Ascending aorta (tissue), 2 donors: Measurements from ENCODE around the gene CD22. TPM values are rescaled to one million over a fixed set of nuclear protein-coding genes. Genes with fewer than 3 reads are reported as not detected.
A peak's percentile ranks its signal among the peaks of the same experiment; 100 is the strongest.

Experiments used
- DNase-seq, 2 donors: peaks; one replicate each; pipeline ENCODE4 v3.0.0-alpha.2; 2019; ENCODE audit warnings: low spot score in 2 of 2
- H3K27ac ChIP-seq, 2 donors: fragments of 200-600 bp; sonication (generic); one replicate each; pipeline ENCODE4 v1.5.1; 2016 to 2017; ENCODE audit warnings: mild to moderate bottlenecking in 1 of 2
- H3K27me3 ChIP-seq: fragments of 200-600 bp; sonication (generic); one replicate; pipeline ENCODE4 v1.5.1; 2017
- H3K36me3 ChIP-seq, 2 donors: fragments of 200-600 bp; sonication (generic); one replicate each; pipeline ENCODE4 v1.5.1; 2016
- H3K4me1 ChIP-seq, 2 donors: fragments of 200-600 bp; sonication (generic); one replicate each; pipeline ENCODE4 v1.5.1; 2016 to 2017; ENCODE audit warnings: mild to moderate bottlenecking in 1 of 2
- H3K4me3 ChIP-seq, 2 donors: fragments of 200-600 bp; sonication (generic); one replicate each; pipeline ENCODE4 v1.5.1; 2016 to 2017; ENCODE audit warnings: mild to moderate bottlenecking in 1 of 2
- H3K9me3 ChIP-seq, 2 donors: fragments of 200-600 bp; sonication (generic); one replicate each; pipeline ENCODE4 v1.5.1; 2016
- intact Hi-C: fragments of 100-400 bp; cut with DNase I; formaldehyde crosslinking; loops from one replicate; pipeline ENCODE4 v1.15.1; 2023
- total RNA-seq: library from RNA; depleted of rRNA; stranded (reverse); fragments of >200 nt; gene quantifications from one replicate; pipeline ENCODE4 v1.1.0, GENCODE V29; 2016
- TF ChIP-seq, protein P1 (sequence below), 3 experiments: fragments of 200-600 bp in 2 of 3; fragments of 450-650 bp in 1 of 3; sonication (generic) in 2 of 3; IDR thresholded peaks; one replicate each; pipeline ENCODE4 v1.5.1; 2016 to 2019; ENCODE audit warnings: antibody characterized with exemption in 3 of 3, mild to moderate bottlenecking in 1 of 3, moderate library complexity in 1 of 3

CD22 gene
- total RNA-seq, 1 donor from 2014 or later: 0.75 TPM

DNA sequence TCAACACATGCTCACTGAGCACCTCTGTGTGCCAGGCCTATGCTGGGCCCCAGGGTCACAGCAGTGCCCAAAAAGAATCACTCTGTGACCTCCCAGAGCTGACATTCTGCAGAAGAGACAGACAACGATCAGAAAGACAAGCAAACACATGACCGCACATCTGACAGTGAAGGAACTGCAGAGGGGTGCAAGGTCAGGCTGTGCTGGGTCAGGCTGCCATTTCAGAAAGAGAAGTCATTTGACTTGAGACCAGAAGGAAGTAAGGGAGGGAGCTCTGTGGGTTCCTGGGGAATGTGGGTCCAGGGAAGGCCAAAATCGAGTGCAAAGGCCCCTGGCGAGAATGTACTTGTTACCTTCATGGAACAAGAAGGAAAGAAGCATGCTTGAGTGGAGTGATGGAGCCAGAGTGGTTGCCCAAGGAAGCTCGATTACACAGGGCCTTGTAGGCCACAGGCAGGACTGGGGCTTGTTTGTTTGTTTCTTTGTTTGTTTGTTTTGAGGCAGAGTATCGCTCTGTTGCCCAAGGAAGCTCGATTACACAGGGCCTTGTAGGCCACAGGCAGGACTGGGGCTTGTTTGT, 11.4 kb upstream of the CD22 start:
- intact Hi-C loops: no loop called here
- Histone ChIP-seq H3K27ac (no peak overlapping the region), H3K27me3 (no peaks in the 10 kb centered on the region), H3K4me3 (no peak overlapping the region), H3K36me3 (no peaks in the 10 kb centered on the region), H3K9me3 (no peaks in the 10 kb centered on the region), H3K4me1 (no peaks in the 10 kb centered on the region)
- no peak for DNase-seq
- TF ChIP-seq, protein P1, sequence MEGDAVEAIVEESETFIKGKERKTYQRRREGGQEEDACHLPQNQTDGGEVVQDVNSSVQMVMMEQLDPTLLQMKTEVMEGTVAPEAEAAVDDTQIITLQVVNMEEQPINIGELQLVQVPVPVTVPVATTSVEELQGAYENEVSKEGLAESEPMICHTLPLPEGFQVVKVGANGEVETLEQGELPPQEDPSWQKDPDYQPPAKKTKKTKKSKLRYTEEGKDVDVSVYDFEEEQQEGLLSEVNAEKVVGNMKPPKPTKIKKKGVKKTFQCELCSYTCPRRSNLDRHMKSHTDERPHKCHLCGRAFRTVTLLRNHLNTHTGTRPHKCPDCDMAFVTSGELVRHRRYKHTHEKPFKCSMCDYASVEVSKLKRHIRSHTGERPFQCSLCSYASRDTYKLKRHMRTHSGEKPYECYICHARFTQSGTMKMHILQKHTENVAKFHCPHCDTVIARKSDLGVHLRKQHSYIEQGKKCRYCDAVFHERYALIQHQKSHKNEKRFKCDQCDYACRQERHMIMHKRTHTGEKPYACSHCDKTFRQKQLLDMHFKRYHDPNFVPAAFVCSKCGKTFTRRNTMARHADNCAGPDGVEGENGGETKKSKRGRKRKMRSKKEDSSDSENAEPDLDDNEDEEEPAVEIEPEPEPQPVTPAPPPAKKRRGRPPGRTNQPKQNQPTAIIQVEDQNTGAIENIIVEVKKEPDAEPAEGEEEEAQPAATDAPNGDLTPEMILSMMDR (IDR thresholded peaks at IDR 0.05): no peak

DNA sequence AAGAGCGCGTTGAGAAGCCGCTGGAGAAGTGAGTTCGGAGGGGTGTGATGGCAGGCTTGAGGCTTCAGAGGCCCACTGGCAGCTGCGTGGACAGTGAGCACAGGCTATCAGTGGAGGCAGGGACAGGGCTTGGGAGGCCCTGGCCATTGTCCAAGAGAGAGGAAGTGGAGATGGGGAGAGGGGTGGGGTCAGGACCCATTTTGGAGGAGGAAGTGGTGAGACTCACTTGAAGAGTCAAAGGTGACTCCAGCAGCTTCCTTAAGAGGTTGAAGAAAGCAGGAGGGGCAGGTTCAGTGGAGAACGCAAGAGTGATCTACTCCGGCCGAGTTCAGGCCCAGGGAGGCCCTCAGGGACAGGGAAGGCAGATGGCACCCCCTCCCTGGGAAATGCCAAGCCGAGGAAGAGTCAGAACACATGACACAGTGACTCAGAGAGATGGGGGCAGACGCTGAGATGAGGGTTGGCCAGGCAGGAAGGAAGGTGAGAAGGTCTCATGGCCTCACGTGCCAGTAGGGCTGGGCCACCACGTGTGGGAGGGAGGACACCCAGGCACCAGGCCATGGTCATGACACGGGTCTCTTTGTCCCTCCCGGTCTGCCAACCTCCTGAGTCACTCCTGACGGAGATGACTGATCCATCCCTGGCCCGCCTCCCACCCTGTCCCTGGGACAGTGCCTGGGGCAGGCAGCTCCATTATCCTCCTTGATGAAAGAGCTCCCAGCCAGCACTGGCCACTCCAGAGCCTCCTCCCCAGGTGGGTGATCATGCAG, 10.1 kb upstream of the CD22 start:
- H3K4me1 ChIP-seq: no peaks in the 10 kb centered on the region
- no peak overlapping the region for H3K27ac ChIP-seq
- H3K36me3 ChIP-seq: no peaks in the 10 kb centered on the region
- no peaks in the 10 kb centered on the region for H3K9me3 ChIP-seq
- H3K4me3 ChIP-seq: no peak overlapping the region
- H3K27me3 ChIP-seq: no peaks in the 10 kb centered on the region
- intact Hi-C loops: no loop called here
- peak; percentile 53 to 67 for DNase-seq
- TF ChIP-seq, protein P1 (IDR thresholded peaks at IDR 0.05): no peak

DNA sequence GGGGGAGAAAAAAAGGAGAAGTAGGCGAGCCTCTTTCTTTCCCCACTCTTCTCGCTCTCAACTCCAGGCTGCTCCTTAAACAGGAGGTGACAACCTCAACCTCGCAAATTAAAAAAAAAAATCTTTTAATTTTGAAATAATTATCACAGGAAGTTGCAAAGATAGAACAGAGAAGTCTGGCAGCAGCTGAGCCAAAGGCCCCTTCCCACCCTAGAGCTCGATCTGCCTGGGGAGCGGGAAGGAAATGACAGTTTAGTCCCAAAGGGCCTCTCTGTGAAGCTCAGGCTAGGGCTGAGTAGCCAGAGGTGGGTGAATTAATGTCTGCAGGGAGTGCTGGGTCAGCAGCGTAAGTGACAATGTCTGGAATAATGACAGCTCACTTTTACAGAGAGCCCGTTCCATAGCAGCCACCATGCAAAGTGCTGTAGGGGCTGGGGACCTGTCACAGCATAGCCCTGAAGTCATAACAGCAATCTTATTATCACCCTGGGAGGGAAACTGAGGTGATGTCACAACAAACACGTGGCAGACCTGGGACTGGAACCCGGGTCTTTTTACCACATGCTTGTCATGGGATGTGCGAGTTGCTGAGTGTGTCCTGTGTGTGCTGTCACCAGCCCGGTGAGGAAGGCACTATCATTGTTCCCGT, 8.8 kb upstream of the CD22 start:
- no peaks in the 10 kb centered on the region for H3K36me3 ChIP-seq
- H3K27me3 ChIP-seq: no peaks in the 10 kb centered on the region
- intact Hi-C loops: no loop called here
- no peak for DNase-seq
- H3K4me3 ChIP-seq: no peak overlapping the region
- TF ChIP-seq, protein P1 (IDR thresholded peaks at IDR 0.05): no peak
- H3K9me3 ChIP-seq: no peaks in the 10 kb centered on the region
- no peak overlapping the region for H3K27ac ChIP-seq
- H3K4me1 ChIP-seq: no peaks in the 10 kb centered on the region

DNA sequence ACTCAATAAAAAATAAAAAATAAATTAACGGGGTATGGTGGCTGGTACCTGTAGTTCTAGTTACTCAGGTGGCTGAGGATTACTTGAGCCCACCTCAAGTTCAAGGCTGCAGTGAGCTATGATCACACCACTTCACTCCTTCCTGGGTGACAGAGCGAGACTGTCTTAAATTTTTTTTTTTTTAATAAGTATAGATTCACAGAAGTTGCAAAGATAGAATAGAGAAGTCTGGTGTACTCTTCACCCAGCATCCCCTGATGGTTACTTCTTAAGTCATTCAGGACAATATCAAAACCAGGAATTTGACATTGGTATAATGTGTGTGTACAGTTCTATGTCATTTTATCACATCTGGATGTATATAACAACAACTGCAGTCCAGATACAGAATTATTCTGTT, 7.7 kb upstream of the CD22 start:
- H3K4me1 ChIP-seq: no peaks in the 10 kb centered on the region
- H3K36me3 ChIP-seq: no peaks in the 10 kb centered on the region
- intact Hi-C loops: no loop called here
- no peak for DNase-seq
- no peaks in the 10 kb centered on the region for H3K9me3 ChIP-seq
- no peak overlapping the region for H3K4me3 ChIP-seq
- TF ChIP-seq, protein P1 (IDR thresholded peaks at IDR 0.05): no peak
- H3K27ac ChIP-seq: no peak overlapping the region
- H3K27me3 ChIP-seq: no peaks in the 10 kb centered on the region

DNA sequence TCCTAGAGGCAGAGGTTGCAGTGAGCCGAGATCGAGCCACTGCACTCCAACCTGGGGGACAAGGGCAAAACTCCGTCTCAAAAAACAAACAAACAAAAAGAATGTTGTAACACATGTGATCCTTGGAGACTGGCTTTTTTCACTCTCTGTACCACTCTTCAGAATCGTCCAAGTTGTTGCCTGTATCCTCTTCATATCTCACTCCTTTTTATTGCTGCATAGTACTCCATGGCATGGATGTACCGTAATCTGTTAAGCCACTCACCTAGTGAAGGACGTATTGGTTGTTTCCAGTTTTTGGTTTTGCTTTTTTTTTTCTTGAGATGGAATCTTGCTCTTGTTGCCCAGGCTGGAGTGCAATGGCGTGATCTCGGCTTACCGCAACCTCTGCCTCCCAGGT, 7.0 kb upstream of the CD22 start:
- intact Hi-C loops: no loop called here
- Histone ChIP-seq H3K36me3 (no peaks in the 10 kb centered on the region), H3K4me3 (no peak overlapping the region), H3K9me3 (no peaks in the 10 kb centered on the region), H3K27ac (no peak overlapping the region), H3K4me1 (no peaks in the 10 kb centered on the region), H3K27me3 (no peaks in the 10 kb centered on the region)
- no peak for DNase-seq
- TF ChIP-seq, protein P1 (IDR thresholded peaks at IDR 0.05): no peak
